GM18499 (cell line): ENCODE measurements around the gene NYAP2.

Source experiments
- ATAC-seq: cut with Tn5 transposase; IDR thresholded peaks from one replicate; pipeline ENCODE4 v1.9.1; 2021; ENCODE audit warnings: moderate number of reproducible peaks; ENCODE audit not compliant: insufficient read depth, unreplicated experiment

NYAP2 gene

DNA sequence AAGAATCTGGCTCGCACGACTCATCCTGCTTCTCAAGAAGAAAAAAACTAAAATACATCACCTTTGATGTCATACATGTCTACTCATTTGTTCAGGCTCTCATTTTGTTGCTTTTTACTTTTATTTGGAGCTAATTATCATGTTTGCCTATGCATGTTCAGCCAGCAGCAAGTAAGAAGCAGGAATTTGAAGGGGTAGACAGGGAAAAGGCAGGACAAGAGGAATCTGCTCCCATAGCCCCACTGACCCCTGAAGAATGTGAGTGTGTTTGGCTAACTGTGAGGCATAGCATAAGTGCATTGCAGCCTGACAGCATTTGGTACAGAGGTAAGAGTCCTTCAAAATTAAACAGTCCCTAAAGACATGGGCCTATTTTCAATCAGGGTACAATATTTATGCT lies 72.7 kb downstream of the NYAP2 start:
- no peak for ATAC-seq

DNA sequence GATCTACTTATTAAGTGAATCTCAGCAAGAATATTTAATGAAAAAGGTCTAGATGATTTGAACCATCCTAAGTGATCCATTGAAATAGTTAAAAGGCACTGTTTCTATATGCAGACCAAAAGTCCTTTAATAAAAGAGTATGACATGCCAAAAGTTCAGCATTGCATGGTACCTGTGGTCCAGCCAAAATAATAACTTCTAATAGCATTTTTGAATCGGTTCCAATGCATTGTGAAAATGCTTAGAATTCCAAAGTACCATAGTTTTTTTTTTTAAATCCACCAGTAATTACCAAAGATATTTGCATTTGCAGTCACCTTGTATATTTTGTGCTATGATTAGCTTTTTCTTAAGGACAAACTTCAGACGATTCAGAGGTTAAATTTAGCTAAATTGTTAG lies 79.9 kb downstream of the NYAP2 start:
- no peak for ATAC-seq

DNA sequence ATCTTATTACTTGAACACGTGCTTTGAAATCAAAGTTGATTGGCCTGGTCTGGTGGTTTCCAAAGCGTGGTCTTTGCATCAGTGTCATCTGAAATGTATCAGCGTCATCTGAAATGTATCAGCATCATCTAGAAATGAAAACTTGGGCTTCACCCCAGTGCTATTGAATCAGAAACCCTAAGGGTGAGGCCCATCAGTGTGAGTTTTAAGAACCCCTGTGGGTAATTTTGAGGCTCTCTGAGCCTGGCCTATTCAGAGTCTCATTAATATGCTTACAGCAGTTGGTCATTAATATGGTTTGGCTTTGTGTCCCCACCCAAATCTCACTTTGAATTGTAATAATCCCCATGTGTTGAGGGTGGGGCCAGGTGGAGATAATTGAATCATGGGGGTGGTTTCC lies 85.2 kb downstream of the NYAP2 start:
- ATAC-seq, result no peak

DNA sequence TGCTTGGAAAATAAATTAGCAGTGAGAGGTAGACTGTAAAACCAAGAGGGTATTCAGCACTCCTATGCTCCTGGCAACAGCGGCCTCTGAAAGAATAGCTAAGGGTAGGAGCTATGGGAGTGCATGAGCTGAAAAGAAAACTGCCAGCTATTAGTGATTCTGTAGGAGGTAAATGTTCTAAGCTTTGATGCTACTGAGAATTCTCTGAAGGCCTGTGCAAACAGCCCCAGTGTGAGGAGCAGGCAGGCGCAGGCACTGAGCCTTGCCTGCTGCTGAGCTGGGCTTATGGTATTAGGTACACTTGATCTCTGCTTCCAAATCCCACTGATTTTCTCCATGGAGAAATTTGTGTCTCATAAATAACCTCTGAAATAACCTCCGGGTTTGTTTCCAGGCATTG lies 86.7 kb downstream of the NYAP2 start:
- no peak for ATAC-seq

DNA sequence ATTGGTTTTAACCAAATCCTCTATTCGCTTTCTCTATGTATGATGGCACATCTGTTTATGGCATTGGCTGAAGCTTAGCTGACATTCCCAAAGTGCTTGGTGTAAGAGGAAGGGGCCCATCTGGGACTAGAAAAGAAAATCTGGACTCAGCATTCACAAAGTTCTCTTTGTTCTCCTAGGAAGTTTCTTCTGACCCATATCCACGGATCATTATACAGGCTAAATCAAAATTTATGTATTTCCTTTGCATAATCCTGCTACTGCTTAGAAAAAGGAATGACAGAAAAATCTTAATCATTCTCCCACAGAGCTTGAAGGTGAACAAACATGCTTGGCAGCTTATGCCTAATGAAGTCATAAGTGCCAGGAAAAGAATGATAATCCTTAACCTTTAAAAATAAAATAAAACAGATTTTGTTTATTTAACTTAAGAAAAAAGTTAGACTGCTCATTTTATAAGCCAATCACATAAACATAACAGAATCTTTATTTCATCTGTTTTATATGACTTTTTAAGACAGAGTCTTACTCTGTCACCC lies 88.4 kb downstream of the NYAP2 start:
- no peak for ATAC-seq

DNA sequence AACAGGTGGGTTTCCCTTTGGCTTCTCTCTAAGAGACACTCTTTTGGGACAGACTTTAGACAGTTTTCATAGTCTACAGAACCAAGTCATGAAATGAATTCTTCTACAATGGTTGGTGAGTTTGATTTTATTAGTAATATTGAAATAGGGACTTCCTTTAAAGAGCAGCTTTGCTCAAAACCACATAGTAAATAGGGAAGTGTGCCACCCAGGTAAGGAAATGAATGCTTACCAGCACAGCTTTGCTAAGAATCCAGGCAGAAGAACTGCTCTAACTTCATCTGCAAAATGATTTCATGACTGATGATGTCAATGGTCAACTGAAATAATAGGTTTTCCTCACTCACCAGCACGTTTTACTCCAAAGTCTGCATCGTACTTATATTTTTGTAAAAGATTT lies 89.2 kb downstream of the NYAP2 start:
- ATAC-seq, result peak; percentile 66

DNA sequence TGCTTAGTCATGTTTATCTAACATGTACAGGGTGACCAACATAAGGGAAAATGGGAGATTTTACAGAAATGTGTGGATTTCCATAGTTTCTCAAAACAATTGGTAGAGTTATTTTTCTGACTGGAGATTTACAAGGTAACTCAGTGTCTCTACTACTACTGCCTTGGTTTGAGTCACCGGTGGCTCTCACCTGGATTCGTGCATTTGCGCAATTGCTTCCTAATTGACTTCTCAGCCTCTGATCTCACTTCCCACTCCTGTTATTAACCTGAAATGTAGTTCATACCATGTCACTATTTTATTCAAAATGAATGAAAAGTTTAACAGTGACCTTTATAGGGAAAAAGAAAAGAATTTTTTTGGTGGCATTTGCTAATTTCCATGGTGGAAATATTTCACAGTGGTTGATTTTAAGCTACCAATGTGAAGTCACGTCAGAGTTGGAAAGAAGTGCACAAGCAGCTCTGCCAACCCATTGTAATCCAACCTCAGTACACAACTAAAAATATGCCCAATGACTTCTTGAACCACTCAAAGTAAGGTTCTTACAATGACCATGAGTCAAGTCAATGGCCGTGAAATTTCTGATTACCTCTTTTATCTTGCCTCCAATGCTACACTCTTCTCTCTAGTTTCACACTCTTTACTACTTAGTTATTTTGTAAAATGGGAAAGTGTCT lies 94.0 kb downstream of the NYAP2 start:
- ATAC-seq, result no peak

DNA sequence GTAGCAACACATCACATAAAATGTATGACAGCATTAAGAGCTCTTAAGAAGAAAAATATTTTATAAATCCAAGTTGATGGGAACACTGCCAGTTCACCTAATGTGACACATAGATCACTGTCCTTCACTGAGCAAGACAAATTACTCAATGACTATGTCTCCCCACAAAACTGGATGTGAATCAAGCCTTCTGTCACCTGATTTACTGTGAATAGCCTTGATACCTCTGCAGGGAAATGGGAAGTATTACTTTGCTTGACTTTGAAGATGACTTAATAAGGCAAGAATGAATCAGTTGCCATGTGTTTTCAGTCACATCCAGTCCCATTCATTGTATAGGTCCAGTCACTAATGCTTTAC lies 94.6 kb downstream of the NYAP2 start:
- ATAC-seq, result no peak

DNA sequence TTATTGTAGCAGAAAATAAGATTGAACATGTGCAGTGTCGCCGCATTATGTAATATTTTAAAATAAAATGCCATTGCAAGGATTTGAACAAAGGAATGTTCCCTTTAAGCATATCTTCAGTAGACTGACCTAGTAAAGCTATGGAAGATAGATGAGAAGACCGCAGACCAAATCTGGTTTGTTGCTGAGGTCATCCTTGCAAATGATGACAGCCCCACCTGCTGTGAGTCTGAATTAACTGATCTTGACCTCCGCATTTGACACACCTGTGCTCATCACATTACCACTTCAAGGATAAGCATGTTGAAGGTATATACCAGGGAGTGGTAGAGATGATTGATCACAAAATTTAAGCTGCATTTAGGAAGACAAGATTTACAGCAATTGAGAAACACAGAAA lies 96.2 kb downstream of the NYAP2 start:
- ATAC-seq, result no peak

DNA sequence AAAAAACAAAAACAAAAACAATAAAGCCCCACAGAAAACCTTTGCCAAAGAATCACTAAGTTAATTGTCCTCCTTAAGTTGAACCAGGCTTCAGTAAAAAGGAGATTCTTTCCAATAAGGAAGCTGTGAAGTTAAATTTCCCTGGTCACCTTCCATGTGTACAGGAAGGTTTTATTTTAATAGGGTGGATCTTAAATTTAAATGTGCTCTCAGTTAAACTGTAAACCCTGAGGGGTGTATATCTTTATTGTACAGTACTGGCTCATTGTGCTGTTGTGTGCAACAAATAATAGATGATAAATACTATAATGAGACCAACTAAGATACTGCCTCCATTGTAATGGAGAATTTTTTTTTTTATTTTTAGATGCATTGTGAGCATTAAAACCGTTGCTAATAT lies 97.1 kb downstream of the NYAP2 start:
- no peak for ATAC-seq

DNA sequence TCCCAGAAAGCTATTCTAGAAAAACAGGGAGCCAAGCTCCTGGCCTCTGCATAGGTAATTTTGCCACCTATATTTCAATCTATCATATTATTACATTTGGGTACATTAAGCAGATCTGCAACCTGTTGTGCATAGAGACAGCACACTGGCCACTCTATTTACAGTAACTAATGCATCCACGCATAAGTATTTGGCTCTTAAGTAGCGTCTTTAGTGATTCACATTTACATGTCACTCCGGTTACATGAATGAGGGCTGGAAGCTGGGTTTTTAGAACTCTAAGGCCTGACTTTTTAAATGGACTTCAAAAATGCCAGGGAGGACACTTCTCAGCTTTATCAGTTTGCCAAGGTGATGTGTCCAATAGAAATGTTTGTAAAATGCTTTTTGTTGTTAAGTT lies 97.7 kb downstream of the NYAP2 start:
- ATAC-seq, result no peak

DNA sequence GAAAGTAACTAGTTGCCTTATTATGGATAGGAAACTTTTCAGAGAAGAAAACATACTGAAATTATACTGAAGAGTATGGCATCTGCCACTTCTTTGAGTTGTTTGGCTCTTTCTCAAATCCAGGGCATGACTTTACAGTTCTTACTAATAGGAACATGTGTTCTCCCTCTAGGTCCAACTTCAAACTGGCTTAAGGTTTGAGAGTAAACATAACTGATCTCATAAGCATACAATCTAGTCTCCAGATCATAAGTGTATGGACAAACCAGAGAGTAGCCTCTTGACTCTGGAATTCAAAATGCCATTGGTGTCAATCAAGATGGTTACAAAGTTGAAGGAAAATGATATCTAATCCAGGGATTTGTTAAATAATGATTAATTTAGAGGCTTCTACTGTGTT lies 101.5 kb downstream of the NYAP2 start:
- ATAC-seq, result no peak

DNA sequence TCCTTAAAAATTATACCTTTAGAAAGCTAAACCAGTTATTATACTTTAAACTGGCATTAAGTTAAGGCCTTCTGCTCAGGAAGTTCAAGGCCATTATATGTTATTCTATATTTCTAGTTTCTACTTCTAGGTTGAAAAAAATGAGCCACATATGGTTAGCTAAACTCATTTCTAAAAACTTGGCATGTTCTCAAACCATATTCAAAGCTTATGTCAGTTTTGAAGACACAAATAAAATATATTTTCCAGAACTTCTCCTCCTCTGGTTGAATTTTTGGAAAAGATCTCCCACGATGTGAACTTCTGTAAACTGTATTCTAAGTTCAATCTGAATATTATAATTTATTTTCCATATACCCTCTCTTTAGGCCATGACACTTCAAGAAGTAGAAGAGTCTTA lies 103.5 kb downstream of the NYAP2 start:
- ATAC-seq, result no peak

DNA sequence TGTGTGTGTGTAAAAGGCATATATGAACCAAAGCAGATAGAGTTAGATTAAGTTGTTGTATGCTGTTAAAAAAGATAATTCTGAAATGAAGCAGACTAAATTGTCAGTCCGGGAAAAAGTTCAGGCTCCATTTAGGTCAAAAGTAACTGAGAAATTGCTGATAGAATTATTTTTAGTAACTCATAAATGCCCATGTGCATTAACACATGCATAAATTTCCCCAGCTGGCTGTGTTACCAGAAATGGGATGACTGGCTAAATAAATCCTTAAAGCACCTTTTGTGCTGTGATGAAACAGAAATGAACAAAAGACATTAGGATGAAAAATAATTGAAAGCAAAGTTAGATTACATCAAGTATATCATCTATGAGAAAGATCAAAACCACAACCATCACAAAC lies 111.3 kb downstream of the NYAP2 start:
- ATAC-seq, result no peak

DNA sequence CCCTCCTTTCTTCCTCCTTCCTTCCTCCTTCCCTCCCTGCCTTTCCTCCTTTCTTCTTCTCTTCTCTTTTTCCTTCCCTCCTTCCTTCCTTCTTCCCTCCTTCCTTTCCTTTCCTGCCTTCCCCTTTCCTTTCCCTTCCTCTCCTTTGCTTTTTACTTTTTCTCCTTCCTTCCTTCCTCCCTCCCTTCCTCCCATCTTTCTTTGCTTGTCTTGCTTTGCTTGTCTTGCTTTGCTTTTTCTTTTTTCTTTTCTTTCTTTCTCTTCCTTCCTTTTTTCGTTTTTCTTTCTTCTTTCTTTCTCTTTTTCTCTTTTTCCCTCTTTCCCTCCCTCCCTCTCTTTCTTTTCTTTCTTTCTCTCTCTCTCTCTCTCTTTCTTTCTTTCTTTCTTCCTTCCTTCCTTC lies 113.0 kb downstream of the NYAP2 start:
- no peak for ATAC-seq

DNA sequence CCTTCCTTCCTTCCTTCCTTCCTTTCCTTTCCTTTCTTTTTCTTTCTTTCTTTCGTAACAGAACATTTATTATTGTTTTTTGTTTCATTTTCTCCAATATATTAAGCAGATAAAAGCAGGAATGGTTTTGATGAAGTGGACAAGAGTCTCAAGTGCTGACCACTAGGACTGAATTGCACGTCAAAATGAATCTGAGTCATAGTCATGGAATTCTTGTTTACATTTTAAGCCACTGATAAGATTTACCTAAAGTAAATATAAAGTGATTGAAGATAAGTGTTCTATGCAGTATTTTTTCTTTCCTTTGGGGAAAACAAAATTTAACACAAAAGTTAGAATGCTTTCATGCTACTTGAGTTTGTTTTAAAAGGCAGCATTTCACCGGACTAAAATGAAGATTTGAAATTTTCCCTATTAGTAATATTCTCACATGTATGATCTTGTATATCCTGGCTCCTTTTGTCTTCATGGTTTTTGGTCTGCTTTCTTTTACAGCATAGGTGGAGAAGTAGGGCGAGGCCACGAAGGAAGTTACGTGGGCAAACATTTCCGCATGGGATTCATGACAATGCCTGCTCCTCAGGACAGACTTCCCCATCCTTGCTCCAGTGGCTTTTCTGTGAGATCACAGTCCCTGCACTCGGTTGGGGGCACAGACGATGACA lies 113.5 kb downstream of the NYAP2 start:
- no peak for ATAC-seq

DNA sequence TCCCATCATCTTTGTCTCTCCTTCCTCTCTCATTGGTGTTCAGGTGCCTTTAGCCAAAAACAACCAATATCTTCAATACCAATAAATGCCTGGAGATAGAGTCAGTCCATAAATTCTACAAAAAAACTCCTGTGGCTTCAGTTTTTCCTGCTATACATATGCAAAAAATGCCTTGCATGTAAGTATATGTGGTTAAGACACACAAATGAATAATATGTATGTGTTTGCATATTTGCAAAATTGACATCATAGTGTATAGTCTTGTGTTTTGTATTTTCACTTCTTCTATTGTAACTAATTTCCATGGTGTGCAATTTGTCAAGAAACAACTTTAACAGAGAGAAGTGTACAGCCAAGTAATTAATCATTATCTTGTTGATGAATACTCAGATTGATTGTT lies 115.5 kb downstream of the NYAP2 start:
- no peak for ATAC-seq

DNA sequence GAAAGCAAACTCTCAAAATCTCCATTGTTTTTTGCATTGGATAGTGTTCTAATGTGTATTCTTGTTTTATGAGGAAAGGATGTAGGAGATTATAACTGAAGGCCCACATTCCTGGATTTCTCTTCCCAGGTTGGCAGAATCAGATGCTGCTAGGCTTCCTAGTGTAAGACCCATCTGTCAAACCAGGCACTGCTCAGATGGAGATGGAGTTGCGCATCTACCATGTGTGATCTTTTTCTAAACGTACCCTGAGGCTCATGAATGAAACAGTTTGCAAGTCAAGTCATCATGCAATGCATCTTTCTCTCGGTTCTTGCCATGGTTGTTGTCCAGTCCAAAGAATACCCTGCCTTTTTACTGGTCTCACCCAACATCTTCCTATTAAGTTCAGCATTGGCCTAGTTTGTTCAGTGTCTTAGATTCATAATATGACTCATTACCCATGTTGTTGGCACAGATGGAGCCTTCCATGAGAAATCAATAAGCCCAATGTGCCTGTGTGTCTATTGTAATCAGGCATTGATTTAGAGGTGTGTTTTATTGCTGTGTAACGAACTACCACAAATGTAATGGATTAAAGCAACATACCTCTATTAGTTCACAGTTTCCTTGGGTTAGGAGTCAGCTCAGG lies 127.4 kb downstream of the NYAP2 start:
- ATAC-seq, result no peak

DNA sequence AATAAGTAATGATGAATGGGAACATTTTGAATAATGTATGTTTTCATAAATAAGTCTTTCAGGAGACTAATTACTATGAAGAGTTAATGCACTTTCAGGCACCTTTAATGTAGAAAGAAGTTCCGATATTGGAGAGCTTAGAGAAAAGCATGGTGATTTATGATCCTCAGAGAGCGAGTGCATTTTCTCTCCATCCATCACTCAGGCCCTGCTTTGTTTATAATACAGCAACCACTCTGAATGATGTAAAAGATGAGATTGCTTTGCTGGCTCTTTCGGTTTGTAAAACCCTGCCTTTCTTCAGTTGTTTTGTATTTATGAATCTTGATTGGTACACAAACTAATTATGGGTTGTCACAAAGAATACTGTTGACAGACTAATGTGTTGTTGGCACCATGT lies 132.0 kb downstream of the NYAP2 start:
- no peak for ATAC-seq

DNA sequence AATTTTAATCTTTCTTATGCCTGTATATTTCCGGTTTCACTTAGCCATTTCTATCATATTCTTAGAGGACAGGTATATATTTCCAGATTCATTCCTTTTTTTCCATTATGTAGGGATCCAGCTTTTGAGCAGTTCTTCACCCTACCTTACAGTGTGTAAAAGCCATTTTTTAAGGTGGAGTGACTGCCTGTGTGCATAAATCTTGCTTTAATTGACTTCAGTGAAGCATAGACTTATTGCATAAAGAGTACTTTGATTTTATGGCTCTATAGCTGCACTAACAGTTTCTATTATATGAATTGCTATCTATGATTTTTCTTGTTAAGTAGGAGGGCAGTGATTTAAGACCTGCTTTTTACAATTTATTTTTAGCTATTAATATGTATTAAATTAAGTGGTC lies 132.6 kb downstream of the NYAP2 start:
- ATAC-seq, result no peak

DNA sequence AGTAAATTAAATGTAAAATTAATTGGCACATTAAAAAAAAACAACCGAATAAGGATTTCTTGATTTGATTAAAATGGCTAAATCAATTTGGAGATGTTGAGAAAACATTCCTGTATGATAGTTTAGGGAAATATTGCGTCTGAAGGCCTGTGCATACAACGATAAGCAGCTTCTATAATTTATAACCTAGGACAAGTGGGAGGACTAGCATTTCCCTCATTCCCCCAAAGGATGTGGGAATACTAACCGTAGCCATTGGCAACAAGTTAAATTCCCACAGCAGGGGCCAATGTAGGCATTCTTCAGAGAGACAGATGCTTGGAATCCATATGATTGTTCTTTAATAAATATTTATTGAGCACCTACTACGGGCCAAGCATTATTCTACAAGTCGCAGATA lies 134.5 kb downstream of the NYAP2 start:
- ATAC-seq, result no peak

DNA sequence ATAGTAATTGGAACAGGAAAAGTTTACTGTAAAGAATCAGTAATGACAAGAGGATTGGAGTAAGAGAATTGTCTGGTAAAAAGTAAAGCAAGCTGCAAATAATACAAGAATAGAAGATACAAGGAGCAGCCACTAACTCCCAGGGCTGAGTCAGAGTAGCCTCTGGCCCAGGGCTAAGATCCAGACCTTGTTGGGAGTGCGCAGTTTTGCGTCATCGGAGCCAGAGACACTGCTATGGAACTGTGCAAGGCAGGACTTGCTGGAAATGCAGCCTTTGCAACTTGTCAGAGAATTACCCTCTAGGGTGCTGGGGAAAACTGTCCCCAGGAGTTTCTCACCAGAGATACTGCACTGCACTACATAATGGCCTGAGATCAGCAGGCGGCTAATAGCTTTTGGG lies 135.2 kb downstream of the NYAP2 start:
- ATAC-seq, result no peak
